Measurements from ENCODE around the gene LPAR6. TPM values are rescaled to one million over a fixed set of nuclear protein-coding genes. Genes with fewer than 3 reads are reported as not detected.
"Not testable (repeated sequence)": the region's sequence is repeated elsewhere in the genome, so short reads cannot be mapped to it uniquely, and the experiment has no call there.

The LPAR6 gene, protein sequence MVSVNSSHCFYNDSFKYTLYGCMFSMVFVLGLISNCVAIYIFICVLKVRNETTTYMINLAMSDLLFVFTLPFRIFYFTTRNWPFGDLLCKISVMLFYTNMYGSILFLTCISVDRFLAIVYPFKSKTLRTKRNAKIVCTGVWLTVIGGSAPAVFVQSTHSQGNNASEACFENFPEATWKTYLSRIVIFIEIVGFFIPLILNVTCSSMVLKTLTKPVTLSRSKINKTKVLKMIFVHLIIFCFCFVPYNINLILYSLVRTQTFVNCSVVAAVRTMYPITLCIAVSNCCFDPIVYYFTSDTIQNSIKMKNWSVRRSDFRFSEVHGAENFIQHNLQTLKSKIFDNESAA
- total RNA-seq (2014; rRNA removed) = 7.1 and 14.3 TPM in 2 replicates
- 1.2 TPM for polyA plus RNA-seq (2012)

DNA sequence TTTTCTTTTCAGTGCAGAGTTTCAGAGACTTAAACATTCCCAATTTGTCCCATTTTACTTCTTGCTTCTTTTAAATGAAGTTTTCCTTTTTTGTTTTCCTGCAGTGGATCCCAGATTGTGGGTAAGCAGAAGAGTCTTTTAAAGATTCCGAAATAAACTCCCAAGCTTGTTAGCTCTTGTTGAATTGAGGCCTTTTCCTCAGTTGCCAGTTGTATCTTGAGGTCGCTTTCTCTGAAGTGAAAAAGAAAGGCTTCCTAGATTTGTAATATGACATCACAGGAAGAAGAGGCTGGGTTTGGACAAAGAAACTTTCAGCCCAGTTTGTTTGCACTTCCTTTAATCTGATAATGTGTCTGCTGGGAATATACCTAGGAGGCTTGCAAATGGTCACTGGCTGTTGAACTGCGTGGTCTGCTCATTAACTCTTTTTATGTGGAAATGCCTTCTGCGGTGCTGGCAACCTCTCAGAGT lies at the start of gene LPAR6:
TSS of gene LPAR6 (minus strand) at position 233 of the 471 bp plus-strand sequence. CDS start 690 bp downstream, outside the sequence.
- DNase-seq (ENCODE audit: low read depth) = peak; percentile 73

DNA sequence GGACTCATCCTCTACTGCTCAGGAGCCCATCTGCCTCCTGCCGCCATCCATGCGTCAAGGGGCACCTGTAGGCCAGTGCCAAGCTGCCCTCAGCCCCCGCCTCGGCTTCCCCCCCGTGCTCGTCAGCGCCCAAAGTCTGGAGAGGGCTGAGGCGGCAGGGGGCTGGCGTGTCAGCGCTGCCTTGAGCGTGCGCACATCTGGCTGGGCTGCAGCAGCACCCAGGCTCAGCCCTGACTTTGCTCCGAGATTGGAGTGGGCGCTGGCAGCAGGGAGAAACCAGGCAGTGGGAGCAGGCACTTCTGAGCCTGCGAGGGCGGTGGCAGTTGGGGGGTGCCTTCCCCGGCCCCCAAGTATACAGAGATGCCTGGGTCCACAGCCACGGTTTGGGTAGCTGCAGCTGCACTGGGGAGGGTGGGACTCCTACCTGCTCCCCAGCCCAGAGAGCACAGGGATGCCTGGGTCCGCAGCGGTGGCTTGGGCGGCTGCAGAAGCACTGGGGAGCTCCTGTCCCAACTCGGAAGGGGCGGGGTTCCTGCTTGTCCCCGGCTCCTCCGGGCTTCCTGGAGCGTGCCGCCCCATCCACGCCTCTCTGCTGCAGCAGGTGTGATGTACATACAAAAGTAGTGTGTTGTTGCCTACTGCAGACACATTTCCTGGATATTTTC lies 44.8 kb upstream of the LPAR6 start:
- no peak for DNase-seq (ENCODE audit: low read depth)

GRCh38 chr13:48456546-48456945 lies 43.6 kb upstream of the LPAR6 start:
- DNase-seq (ENCODE audit: low read depth) = no peak

GRCh38 chr13:48451196-48451595 lies 38.3 kb upstream of the LPAR6 start:
- DNase-seq (ENCODE audit: low read depth) = peak; percentile 43

DNA sequence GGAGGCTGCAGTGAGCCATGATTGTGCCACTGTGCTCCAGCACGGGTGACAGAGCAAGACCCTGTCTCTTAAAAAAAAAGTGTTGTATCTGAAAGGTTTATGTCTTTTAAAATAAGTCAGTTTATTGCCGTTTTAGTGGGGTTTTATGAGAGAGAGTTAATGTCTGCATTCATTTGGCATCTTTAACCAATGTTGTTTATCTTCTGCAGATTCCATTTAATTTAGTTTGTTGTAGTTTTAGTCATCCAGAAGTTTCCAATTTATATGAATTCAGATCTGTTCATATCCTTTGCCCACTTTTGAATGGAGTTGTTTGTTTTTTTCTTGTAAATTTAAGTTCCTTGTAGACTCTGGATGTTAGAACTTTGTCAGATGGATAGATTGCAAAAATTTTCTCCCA lies 36.7 kb upstream of the LPAR6 start:
- DNase-seq (ENCODE audit: low read depth) = no peak

DNA sequence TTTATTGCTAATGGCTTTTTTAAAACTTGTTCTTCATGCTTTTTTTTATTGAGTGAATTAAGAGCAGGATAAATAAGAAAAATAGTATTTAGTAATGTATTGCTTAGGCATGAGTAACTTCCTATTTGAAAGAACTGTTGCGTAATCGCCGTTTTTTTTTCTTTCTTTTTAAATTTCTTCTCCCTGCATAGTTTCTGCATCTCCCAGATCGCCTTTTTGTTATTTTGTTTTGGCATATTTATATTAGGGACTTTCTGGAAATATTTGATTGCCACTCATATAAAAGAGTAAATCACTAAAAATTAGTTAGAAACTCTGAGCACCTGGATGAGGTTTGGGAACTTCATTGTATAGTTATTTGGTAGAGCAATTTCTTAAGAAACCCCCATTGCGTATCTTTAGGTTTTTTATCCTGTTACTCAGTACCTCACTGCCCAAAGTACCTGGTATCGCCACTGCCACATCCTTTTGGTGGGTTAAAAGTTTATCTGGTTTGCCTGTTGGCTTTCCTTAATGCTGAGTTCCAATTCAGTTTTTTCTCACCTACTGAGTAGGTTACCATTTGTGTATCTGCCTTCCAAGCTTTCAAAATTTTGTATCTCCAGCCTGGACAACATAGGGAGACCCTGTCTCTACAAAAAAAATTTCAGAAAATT lies 36.2 kb upstream of the LPAR6 start:
- peak; percentile 62 for DNase-seq (ENCODE audit: low read depth)

- DNase-seq (ENCODE audit: low read depth) = peak; percentile 3
Measured at GRCh38 chr13:48448285-48448958, 35.5 kb upstream of the LPAR6 start.

DNA sequence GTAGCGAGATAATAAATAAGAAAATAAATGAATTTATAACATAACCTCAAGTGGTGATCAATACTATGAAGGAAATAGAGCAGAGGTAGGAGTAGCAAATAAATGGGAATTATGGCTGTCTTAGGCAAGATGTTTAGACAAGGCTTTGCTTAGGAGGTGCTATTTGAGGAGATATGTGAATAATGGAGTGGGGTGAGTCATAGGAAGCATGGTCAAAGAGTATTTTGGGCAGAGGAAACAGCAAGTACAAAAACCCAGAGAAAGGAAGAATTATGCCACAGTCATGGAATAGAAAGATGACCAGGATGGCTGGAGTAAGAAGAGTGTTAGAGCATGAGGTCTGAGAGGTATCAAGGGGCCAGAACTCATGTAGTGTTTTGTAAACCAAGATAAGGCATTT lies 33.6 kb upstream of the LPAR6 start:
- peak; percentile 88 for DNase-seq (ENCODE audit: low read depth)

GRCh38 chr13:48443442-48444208 lies 30.7 kb upstream of the LPAR6 start:
- DNase-seq (ENCODE audit: low read depth) = peak; percentile 35

DNA sequence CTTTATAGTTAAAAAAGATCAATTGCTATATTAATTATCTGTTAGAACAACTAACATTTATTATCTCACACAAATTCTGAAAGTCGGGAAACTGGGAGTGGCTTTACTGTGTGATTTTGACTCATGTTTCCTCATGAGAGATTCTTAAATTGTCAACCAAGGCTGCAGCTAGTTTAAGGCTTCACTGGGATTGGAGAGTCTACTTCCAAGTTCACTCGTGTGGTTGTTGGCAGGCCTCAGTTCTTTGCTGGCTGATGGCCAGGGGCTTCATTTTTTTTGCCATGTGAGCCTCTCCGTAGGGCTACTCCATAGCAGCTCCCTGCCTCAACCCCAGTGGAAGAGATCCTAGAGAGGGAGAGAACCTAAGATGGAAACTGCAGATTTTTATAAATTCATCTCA lies 24.5 kb upstream of the LPAR6 start:
- DNase-seq (ENCODE audit: low read depth) = peak; percentile 58

DNA sequence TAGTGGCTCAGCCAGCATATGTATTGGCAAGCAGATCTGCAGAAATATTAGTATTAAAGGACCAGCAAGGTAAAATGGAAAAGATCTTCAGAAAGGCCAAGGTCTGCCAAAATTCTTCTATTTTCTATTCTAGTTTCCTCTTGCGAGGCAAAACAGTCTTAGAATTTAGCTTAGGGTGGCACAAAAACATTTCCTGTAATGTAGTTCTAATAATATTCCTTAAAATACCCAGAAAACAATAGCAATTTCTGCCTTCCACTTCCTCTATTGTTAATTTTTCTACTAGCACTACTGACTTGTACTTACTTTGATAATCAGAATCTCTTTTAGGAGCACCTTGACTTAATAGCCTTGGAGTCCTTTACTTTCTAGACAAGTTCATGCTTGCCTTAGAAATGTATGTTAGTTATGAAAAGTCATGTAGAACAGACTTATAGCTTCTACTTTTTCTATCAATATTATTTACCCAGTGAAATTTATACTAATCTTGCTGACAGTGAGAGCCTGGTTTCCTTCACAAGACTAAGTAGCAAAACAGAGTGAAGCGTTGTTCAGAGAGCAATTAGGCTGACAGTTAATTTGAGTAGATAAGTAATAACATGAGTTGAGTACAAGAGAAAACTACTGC lies 23.9 kb upstream of the LPAR6 start:
- no peak for DNase-seq (ENCODE audit: low read depth)

- no peak for DNase-seq (ENCODE audit: low read depth)
Measured at GRCh38 chr13:48434200-48434599, 21.3 kb upstream of the LPAR6 start.

DNA sequence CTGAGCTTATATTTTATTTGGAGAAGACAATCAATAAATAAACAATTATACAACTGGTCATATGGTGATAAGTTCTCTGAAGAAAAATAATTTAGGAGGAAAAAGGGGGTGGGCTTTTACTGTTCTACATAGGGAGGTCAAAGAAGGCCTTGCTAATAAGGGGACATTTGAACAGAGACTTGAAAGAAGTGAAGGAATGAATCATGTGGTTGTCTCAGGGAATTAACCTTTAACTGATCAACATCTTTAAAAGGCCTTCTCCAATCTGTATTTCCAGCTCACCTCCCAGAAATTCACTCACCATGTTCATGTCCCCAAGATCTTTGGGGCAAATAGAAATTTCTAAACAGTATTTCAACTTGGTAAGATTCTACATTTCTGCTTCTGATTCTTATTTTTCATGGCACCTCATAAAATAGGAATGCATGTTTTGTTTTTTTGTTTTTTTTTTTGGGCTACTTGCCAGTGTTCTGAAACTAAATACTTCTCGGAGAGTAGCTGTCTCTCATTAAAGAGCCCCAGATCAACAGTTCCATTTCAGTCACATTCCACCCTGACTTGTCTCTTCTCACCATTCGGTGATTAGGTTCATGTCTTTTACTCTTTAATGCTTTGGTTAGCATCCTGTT lies 19.2 kb upstream of the LPAR6 start:
- DNase-seq (ENCODE audit: low read depth) = peak; percentile 72

GRCh38 chr13:48431431-48431830 lies 18.5 kb upstream of the LPAR6 start:
- peak; percentile 30 for DNase-seq (ENCODE audit: low read depth)

- DNase-seq (ENCODE audit: low read depth) = no peak
Measured at GRCh38 chr13:48429886-48430285, 17.0 kb upstream of the LPAR6 start.

DNA sequence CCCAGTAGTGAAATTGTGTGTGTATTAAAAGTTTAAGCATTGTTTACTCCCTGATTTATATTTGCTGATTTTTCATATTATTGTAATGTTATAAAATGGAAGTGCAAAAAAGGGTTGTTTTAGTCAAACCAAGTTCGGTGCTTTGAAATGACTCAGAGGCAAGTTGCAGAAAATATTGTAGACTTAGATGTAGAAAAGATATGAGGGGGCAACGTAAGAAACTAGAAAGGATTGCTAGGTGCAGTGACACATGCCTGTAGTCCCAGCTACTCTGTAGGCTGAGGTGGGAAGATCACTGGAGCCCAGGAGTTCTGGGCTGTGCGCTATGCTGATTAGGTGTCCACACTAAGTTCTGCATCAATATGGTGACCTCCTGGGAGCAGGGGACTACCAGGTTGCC lies 16.1 kb upstream of the LPAR6 start:
- no peak for DNase-seq (ENCODE audit: low read depth)

DNA sequence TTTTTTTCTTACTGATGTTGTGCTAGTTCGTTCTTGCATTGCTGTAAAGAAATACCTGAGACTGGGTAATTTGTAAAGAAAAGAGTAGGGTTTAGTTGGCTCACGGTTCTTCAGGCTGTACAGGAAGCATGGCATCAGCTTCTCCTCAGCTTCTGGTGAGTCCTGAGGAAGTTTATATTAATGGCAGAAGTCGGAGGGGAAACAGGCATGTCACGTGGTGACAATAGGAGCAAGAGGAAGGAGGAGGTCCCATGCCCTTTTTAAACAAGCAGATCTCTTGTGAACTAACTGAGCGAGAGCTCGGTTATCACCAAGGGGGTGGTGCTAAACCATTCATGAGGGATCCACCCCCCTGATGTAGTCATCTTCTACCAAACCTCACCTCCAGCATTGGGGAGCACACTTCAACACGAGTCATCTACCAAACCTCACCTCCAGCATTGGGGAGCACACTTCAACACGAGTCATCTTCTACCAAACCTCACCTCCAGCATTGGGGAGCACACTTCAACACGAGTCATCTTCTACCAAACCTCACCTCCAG lies 13.9 kb upstream of the LPAR6 start:
- not testable (repeated sequence) for DNase-seq (ENCODE audit: low read depth)

GRCh38 chr13:48426052-48426451 lies 13.1 kb upstream of the LPAR6 start:
- DNase-seq (ENCODE audit: low read depth) = no peak

- no peak for DNase-seq (ENCODE audit: low read depth)
Measured at GRCh38 chr13:48424212-48424611, 11.3 kb upstream of the LPAR6 start.

- DNase-seq (ENCODE audit: low read depth) = not testable (repeated sequence)
Measured at GRCh38 chr13:48422003-48422402, 9.1 kb upstream of the LPAR6 start.
